Femur (tissue), 1 donor: ENCODE data around the gene PPP6R3.
"Not testable (repeated sequence)": the region's sequence is repeated elsewhere in the genome, so short reads cannot be mapped to it uniquely, and the experiment has no call there.

Experiments
- DNase-seq: peaks from one replicate; pipeline ENCODE4 v3.0.0-alpha.2; 2017

Gene PPP6R3

GRCh38 chr11:68460741-68461574, at the start of gene PPP6R3:
Gene PPP6R3, plus strand, starts transcription at chr11:68460752. Its CDS starts 76,913 bp downstream, at chr11:68537665.
- peak; percentile 60 for DNase-seq

GRCh38 chr11:68411501-68411991, 49.0 kb upstream of the PPP6R3 start:
- peak; percentile 65 for DNase-seq

- peak; percentile 53 for DNase-seq
Observed at GRCh38 chr11:68412593-68413475, 47.7 kb upstream of the PPP6R3 start.

GRCh38 chr11:68413591-68413999, 47.0 kb upstream of the PPP6R3 start:
- DNase-seq: no peak

GRCh38 chr11:68414496-68415221, 45.9 kb upstream of the PPP6R3 start:
- no peak for DNase-seq

- no peak for DNase-seq
Observed at GRCh38 chr11:68416070-68416578, 44.4 kb upstream of the PPP6R3 start.

GRCh38 chr11:68418648-68419047, 41.9 kb upstream of the PPP6R3 start:
- DNase-seq: no peak

- no peak for DNase-seq
Observed at GRCh38 chr11:68420171-68420570, 40.4 kb upstream of the PPP6R3 start.

- no peak for DNase-seq
Observed at GRCh38 chr11:68423481-68423880, 37.1 kb upstream of the PPP6R3 start.

- DNase-seq: no peak
Observed at GRCh38 chr11:68424101-68424632, 36.4 kb upstream of the PPP6R3 start.

GRCh38 chr11:68424981-68425865, 35.3 kb upstream of the PPP6R3 start:
- DNase-seq: no peak

- DNase-seq: no peak
Observed at GRCh38 chr11:68425866-68426380, 34.6 kb upstream of the PPP6R3 start.

- DNase-seq: no peak
Observed at GRCh38 chr11:68429661-68430060, 30.9 kb upstream of the PPP6R3 start.

GRCh38 chr11:68430384-68430783, 30.2 kb upstream of the PPP6R3 start:
- DNase-seq: no peak

GRCh38 chr11:68430801-68431200, 29.8 kb upstream of the PPP6R3 start:
- no peak for DNase-seq

- DNase-seq: no peak
Observed at GRCh38 chr11:68431984-68432645, 28.4 kb upstream of the PPP6R3 start.

- no peak for DNase-seq
Observed at GRCh38 chr11:68432874-68433273, 27.7 kb upstream of the PPP6R3 start.

GRCh38 chr11:68433541-68433940, 27.0 kb upstream of the PPP6R3 start:
- DNase-seq: no peak

GRCh38 chr11:68434159-68434558, 26.4 kb upstream of the PPP6R3 start:
- DNase-seq: not testable (repeated sequence)

GRCh38 chr11:68436162-68436888, 24.2 kb upstream of the PPP6R3 start:
- no peak for DNase-seq
